Liver (tissue), 3 donors: ENCODE data around the gene CFAP126.

Source experiments
- FOXA1 ChIP-seq: IDR thresholded peaks from 2 replicates; pipeline ENCODE4 v1.6.1; 2016; ENCODE audit warnings: antibody characterized with exemption
- FOXA2 ChIP-seq: IDR thresholded peaks from 2 replicates; pipeline ENCODE4 v1.6.1; 2016; ENCODE audit warnings: antibody characterized with exemption
- GABPA ChIP-seq, 2 donors: IDR thresholded peaks in 1 of 2; conservative IDR thresholded peaks in 1 of 2; 2 replicates each; pipeline ENCODE4 v1.6.1; 2016; ENCODE audit warnings: antibody characterized with exemption in 2 of 2, mild to moderate bottlenecking in 1 of 2, moderate library complexity in 1 of 2
- MAX ChIP-seq: IDR thresholded peaks from 2 replicates; pipeline ENCODE4 v1.6.1; 2016; ENCODE audit warnings: antibody characterized with exemption
- RAD21 ChIP-seq, 2 donors: IDR thresholded peaks; 2 replicates each; pipeline ENCODE4 v1.6.1; 2016; ENCODE audit warnings: antibody characterized with exemption in 2 of 2, mild to moderate bottlenecking in 2 of 2
- SP1 ChIP-seq: IDR thresholded peaks from 2 replicates; pipeline ENCODE4 v1.6.1; 2018; ENCODE audit warnings: antibody characterized with exemption, mild to moderate bottlenecking
- TAF1 ChIP-seq: conservative IDR thresholded peaks from 2 replicates; pipeline ENCODE4 v1.6.1; 2016; ENCODE audit warnings: antibody characterized with exemption, mild to moderate bottlenecking
- YY1 ChIP-seq: IDR thresholded peaks from 2 replicates; pipeline ENCODE4 v1.6.1; 2016; ENCODE audit warnings: antibody characterized with exemption, mild to moderate bottlenecking
- ZBTB33 ChIP-seq: IDR thresholded peaks from 2 replicates; pipeline ENCODE4 v1.6.1; 2016; ENCODE audit warnings: antibody characterized with exemption
- TF ChIP-seq, protein P1 (sequence below): IDR thresholded peaks from 2 replicates; pipeline ENCODE4 v1.6.1; 2016; ENCODE audit warnings: antibody characterized with exemption
- TF ChIP-seq, protein P2 (sequence below): fragments of 150-350 bp; IDR thresholded peaks from 2 replicates; pipeline ENCODE4 v1.5.1; 2017; ENCODE audit warnings: improper control_type of control experiment, low read depth, low read length; ENCODE audit not compliant: missing input control
- TF ChIP-seq, protein P3 (sequence below): IDR thresholded peaks from 2 replicates; pipeline ENCODE4 v1.6.1; 2016; ENCODE audit warnings: antibody characterized with exemption, mild to moderate bottlenecking
- donor health status: healthy.
- donor health status: healthy.

DNA sequence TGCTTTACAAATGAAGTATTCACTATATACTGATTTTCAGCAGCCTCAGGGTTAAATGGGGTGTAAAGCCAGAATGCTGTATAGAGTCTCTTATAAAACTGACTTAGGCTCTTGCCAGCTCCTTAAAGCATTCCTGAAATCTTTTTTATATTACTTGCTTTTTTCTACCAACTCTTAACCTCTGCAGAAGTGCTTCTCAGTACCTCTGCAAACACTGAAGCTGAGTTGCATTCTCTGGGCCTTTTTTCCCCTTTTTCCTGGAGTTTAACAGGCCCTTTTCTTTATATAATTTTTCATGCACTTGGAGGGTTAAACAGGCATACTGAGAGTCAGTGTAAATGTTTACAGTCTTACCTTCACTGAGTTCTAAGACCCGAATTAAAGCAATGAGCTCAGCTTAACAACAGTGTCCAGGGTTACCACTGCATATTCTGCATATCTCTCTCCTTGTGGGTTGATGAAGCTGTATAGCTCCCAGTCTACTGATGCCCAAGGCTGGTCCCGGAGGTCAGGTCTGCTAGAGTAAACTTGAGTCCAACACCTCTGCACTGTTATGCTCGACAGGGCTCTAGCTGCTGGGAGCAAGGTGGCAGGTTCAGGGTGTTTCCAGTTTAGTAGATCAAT lies 40.9 kb upstream of the CFAP126 start:
- TF ChIP-seq, protein P1, sequence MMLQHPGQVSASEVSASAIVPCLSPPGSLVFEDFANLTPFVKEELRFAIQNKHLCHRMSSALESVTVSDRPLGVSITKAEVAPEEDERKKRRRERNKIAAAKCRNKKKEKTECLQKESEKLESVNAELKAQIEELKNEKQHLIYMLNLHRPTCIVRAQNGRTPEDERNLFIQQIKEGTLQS = no peak
- TF ChIP-seq, protein P2, sequence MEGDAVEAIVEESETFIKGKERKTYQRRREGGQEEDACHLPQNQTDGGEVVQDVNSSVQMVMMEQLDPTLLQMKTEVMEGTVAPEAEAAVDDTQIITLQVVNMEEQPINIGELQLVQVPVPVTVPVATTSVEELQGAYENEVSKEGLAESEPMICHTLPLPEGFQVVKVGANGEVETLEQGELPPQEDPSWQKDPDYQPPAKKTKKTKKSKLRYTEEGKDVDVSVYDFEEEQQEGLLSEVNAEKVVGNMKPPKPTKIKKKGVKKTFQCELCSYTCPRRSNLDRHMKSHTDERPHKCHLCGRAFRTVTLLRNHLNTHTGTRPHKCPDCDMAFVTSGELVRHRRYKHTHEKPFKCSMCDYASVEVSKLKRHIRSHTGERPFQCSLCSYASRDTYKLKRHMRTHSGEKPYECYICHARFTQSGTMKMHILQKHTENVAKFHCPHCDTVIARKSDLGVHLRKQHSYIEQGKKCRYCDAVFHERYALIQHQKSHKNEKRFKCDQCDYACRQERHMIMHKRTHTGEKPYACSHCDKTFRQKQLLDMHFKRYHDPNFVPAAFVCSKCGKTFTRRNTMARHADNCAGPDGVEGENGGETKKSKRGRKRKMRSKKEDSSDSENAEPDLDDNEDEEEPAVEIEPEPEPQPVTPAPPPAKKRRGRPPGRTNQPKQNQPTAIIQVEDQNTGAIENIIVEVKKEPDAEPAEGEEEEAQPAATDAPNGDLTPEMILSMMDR = no peak
- TF ChIP-seq ZBTB33 (no peak), MAX (no peak), RAD21 (IDR thresholded peaks at IDR 0.05) (no peak), FOXA1 (no peak), FOXA2 (no peak), TAF1 (no peak), GABPA (IDR thresholded peaks at IDR 0.05 in 1 of 2, conservative IDR thresholded peaks at IDR 0.05 in 1 of 2) (no peak), SP1 (no peak), YY1 (no peak)
- TF ChIP-seq, protein P3, sequence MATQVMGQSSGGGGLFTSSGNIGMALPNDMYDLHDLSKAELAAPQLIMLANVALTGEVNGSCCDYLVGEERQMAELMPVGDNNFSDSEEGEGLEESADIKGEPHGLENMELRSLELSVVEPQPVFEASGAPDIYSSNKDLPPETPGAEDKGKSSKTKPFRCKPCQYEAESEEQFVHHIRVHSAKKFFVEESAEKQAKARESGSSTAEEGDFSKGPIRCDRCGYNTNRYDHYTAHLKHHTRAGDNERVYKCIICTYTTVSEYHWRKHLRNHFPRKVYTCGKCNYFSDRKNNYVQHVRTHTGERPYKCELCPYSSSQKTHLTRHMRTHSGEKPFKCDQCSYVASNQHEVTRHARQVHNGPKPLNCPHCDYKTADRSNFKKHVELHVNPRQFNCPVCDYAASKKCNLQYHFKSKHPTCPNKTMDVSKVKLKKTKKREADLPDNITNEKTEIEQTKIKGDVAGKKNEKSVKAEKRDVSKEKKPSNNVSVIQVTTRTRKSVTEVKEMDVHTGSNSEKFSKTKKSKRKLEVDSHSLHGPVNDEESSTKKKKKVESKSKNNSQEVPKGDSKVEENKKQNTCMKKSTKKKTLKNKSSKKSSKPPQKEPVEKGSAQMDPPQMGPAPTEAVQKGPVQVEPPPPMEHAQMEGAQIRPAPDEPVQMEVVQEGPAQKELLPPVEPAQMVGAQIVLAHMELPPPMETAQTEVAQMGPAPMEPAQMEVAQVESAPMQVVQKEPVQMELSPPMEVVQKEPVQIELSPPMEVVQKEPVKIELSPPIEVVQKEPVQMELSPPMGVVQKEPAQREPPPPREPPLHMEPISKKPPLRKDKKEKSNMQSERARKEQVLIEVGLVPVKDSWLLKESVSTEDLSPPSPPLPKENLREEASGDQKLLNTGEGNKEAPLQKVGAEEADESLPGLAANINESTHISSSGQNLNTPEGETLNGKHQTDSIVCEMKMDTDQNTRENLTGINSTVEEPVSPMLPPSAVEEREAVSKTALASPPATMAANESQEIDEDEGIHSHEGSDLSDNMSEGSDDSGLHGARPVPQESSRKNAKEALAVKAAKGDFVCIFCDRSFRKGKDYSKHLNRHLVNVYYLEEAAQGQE = no peak
